ENCODE results near the gene KRTAP9-6. TPM values are rescaled to one million over a fixed set of nuclear protein-coding genes. Genes with fewer than 3 reads are reported as not detected.

Gene KRTAP9-6
- polyA plus RNA-seq, 1 of the 3 experiments (the other 2 are of a cell fraction), result not detected

- Histone ChIP-seq H2AFZ (ENCODE audit: low read depth) (no peak overlapping the region), H3K4me2 (no peak overlapping the region), H3K4me1 (ENCODE audit: control insufficient read depth in 1 of 2, insufficient read depth in 2 of 2, low read depth in 1 of 2, low read length in 1 of 2) (no peaks in the 10 kb centered on the region), H3K4me3 (ENCODE audit: low read depth in 2 of 2, low read length in 1 of 2) (no peak overlapping the region), H3K9me2 (no peaks in the 10 kb centered on the region), H4K20me1 (ENCODE audit: insufficient read depth) (no peaks in the 10 kb centered on the region), H3K36me3 (replicated peaks in 1 of 2; ENCODE audit: control insufficient read depth in 1 of 2, insufficient read depth in 2 of 2, low read length in 1 of 2) (no peaks in the 10 kb centered on the region), H3F3A (replicated peaks; ENCODE audit: insufficient read depth) (no peaks in the 10 kb centered on the region), H3K9me3 (no peaks in the 10 kb centered on the region), H3K27me3 (ENCODE audit: insufficient read depth) (peaks cover 43% of the 10 kb centered on the region), H3K27ac (ENCODE audit: low read depth in 2 of 2, low read length in 1 of 2) (no peak overlapping the region), H3K79me2 (ENCODE audit: insufficient read depth) (no peaks in the 10 kb centered on the region), H3K9ac (no peak overlapping the region)
- TF ChIP-seq SIN3A (IDR thresholded peaks at IDR 0.05; ENCODE audit: borderline replicate concordance, low read depth, low read length) (no peak), PBX3 (IDR thresholded peaks at IDR 0.05) (no peak), CHD2 (IDR thresholded peaks at IDR 0.05; ENCODE audit: low read length, partially characterized antibody) (no peak), MAX (IDR thresholded peaks at IDR 0.05; ENCODE audit: low read depth) (no peak), ELF1 (IDR thresholded peaks at IDR 0.05) (no peak), TAF1 (IDR thresholded peaks at IDR 0.05; ENCODE audit: borderline replicate concordance, low read depth, low read length) (no peak), IRF3 (IDR thresholded peaks at IDR 0.05; ENCODE audit: low read depth, low read length) (no peak), RAD21 (IDR thresholded peaks at IDR 0.05; ENCODE audit: low read length) (no peak), EP300 (IDR thresholded peaks at IDR 0.05; ENCODE audit: borderline replicate concordance in 1 of 2, low read depth in 1 of 2, low read length in 1 of 2) (no peak), POLR2AphosphoS5 (IDR thresholded peaks at IDR 0.05; ENCODE audit: low read depth, low read length) (no peak), FOXM1 (IDR thresholded peaks at IDR 0.05; ENCODE audit: low read depth) (no peak), ZBTB33 (IDR thresholded peaks at IDR 0.05; ENCODE audit: borderline replicate concordance, low read depth) (no peak), FOXJ3 (CRISPR knock-in tag; IDR thresholded peaks at IDR 0.05) (no peak), JUND (IDR thresholded peaks at IDR 0.05) (no peak), RCOR1 (IDR thresholded peaks at IDR 0.05; ENCODE audit: low read length) (no peak), GABPA (IDR thresholded peaks at IDR 0.05; ENCODE audit: low read depth) (no peak), REST (IDR thresholded peaks at IDR 0.05; ENCODE audit: low read depth, low read length) (no peak), RXRA (IDR thresholded peaks at IDR 0.05; ENCODE audit: borderline replicate concordance, low read depth) (no peak)
- ChIA-PET POLR2A (no interaction called here), CTCF (no interaction called here)
- DNase-seq, result no peak
- WGBS (ENCODE audit: low lambda C conversion rate), result 8% methylated on average over 3 of the region's 3 CpGs
These were observed 21.9 kb downstream of the KRTAP9-6 start for GRCh38 chr17:41287050-41287449.

Measured in SK-N-SH (cell line).